Measurements from ENCODE around the gene TTC3.
A peak's percentile ranks its signal among the peaks of the same experiment; 100 is the strongest.

TTC3 gene

DNA sequence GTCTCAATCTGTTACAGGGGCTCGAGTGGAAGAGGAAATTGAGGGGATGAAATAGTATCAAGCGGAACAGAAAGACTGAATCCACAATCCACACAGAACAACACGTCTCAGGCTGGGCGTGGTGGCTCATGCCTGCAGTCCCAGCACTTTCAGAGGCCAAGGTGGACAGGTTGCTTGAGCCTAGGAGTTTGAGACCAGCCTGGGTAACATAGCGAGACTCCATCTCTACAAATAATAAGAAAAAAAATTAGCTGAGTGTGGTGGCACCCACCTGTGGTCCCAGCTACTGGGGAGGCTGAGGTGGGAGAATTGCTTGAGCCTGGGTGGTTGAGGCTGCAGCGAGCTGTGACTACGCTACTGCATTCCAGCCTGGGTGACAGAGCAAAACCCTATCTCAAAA is 168.4 kb downstream of the TTC3 start:
- Histone ChIP-seq H3K4me2 (ENCODE audit: insufficient read depth, low read length, poor library complexity, severe bottlenecking) (no peak overlapping the region), H2AFZ (ENCODE audit: low read length) (no peak overlapping the region), H2BK12ac (ENCODE audit: low read length) (no peak overlapping the region), H4K91ac (ENCODE audit: low read depth, low read length, poor library complexity) (no peak overlapping the region), H2BK120ac (ENCODE audit: low read depth, low read length) (no peak overlapping the region), H3K18ac (ENCODE audit: low read length) (no peak overlapping the region), H3K23ac (ENCODE audit: low read depth, low read length, poor library complexity) (no peak overlapping the region), H2AK5ac (ENCODE audit: low read depth, low read length) (no peak overlapping the region), H3K36me3 (replicated peaks in 1 of 2; ENCODE audit: control insufficient read depth in 2 of 2, insufficient read depth in 2 of 2, low read length in 2 of 2) (peaks cover 2 to 51% of the 10 kb centered on the region in 2 donors), H3K27me3 (ENCODE audit: control insufficient read depth in 3 of 3, insufficient read depth in 3 of 3, low read depth in 1 of 3, low read length in 3 of 3) (no peaks in the 10 kb centered on the region), H3K4me3 (ENCODE audit: low read length in 2 of 2) (no peak overlapping the region), H2BK15ac (ENCODE audit: low read length) (no peak overlapping the region), H3K14ac (ENCODE audit: low read length) (no peak overlapping the region), H3K79me1 (ENCODE audit: low read depth, low read length) (peaks cover 4% of the 10 kb centered on the region), H3K4ac (ENCODE audit: low read length) (no peak overlapping the region), H3K27ac (replicated peaks; ENCODE audit: low read length) (no peak overlapping the region), H2BK5ac (ENCODE audit: low read length) (no peak overlapping the region), H4K8ac (ENCODE audit: low read depth, low read length) (no peak overlapping the region), H3K4me1 (ENCODE audit: control insufficient read depth in 2 of 2, insufficient read depth in 1 of 2, low read depth in 1 of 2, low read length in 2 of 2) (peaks cover 0 to 5% of the 10 kb centered on the region in 2 donors), H3K9me3 (replicated peaks in 1 of 2; ENCODE audit: control insufficient read depth in 2 of 2, insufficient read depth in 1 of 2, low read depth in 1 of 2, low read length in 2 of 2) (no peaks in the 10 kb centered on the region), H3K9ac (ENCODE audit: low read depth, low read length, poor library complexity) (no peak overlapping the region)
- no CpG with 5 or more reads among the region's 7 CpGs for WGBS, 2 donors (ENCODE audit: extremely low coverage in 2 of 2, insufficient read length in 2 of 2, insufficient replicate concordance in 1 of 2)
- no peak for DNase-seq (ENCODE audit: low spot score)

DNA sequence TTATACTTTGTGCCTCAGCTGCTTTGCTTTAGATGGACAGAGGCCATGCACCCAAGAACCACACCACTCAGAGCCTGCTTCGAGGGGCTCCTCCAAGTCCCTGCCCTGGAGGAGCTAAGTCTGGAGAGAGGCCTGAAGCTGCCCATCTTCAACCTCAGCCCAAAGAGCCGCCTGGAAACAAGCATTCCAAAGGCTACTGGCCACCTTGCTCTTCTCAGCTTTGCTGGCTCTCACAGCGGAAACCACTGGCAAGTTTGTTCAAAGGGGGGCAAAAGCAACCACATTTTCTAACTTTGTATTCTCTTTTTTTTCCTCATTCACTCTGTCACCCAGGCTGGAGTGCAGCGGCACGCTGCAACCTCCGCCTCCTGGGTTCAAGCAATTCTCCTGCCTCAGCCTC is 170.9 kb downstream of the TTC3 start:
- Histone ChIP-seq H2BK15ac (ENCODE audit: low read length) (no peak overlapping the region), H4K8ac (ENCODE audit: low read depth, low read length) (no peak overlapping the region), H3K4me2 (ENCODE audit: insufficient read depth, low read length, poor library complexity, severe bottlenecking) (no peak overlapping the region), H2AK5ac (ENCODE audit: low read depth, low read length) (no peak overlapping the region), H2AFZ (ENCODE audit: low read length) (no peak overlapping the region), H2BK5ac (ENCODE audit: low read length) (no peak overlapping the region), H4K91ac (ENCODE audit: low read depth, low read length, poor library complexity) (no peak overlapping the region), H3K79me1 (ENCODE audit: low read depth, low read length) (peaks cover 4% of the 10 kb centered on the region), H3K9me3 (replicated peaks in 1 of 2; ENCODE audit: control insufficient read depth in 2 of 2, insufficient read depth in 1 of 2, low read depth in 1 of 2, low read length in 2 of 2) (no peaks in the 10 kb centered on the region), H3K9ac (ENCODE audit: low read depth, low read length, poor library complexity) (no peak overlapping the region), H3K4me3 (ENCODE audit: low read length in 2 of 2) (no peak overlapping the region), H3K23ac (ENCODE audit: low read depth, low read length, poor library complexity) (no peak overlapping the region), H3K36me3 (replicated peaks in 1 of 2; ENCODE audit: control insufficient read depth in 2 of 2, insufficient read depth in 2 of 2, low read length in 2 of 2) (peaks cover 0 to 26% of the 10 kb centered on the region in 2 donors), H3K27ac (replicated peaks; ENCODE audit: low read length) (no peak overlapping the region), H3K4ac (ENCODE audit: low read length) (no peak overlapping the region), H3K27me3 (ENCODE audit: control insufficient read depth in 3 of 3, insufficient read depth in 3 of 3, low read depth in 1 of 3, low read length in 3 of 3) (no peaks in the 10 kb centered on the region), H3K14ac (ENCODE audit: low read length) (no peak overlapping the region), H3K18ac (ENCODE audit: low read length) (no peak overlapping the region), H2BK120ac (ENCODE audit: low read depth, low read length) (no peak overlapping the region), H3K4me1 (ENCODE audit: control insufficient read depth in 2 of 2, insufficient read depth in 1 of 2, low read depth in 1 of 2, low read length in 2 of 2) (peaks cover 0 to 5% of the 10 kb centered on the region in 2 donors), H2BK12ac (ENCODE audit: low read length) (no peak overlapping the region)
- no peak for DNase-seq (ENCODE audit: low spot score)
- no CpG with 5 or more reads among the region's 6 CpGs for WGBS, 2 donors (ENCODE audit: extremely low coverage in 2 of 2, insufficient read length in 2 of 2, insufficient replicate concordance in 1 of 2)

DNA sequence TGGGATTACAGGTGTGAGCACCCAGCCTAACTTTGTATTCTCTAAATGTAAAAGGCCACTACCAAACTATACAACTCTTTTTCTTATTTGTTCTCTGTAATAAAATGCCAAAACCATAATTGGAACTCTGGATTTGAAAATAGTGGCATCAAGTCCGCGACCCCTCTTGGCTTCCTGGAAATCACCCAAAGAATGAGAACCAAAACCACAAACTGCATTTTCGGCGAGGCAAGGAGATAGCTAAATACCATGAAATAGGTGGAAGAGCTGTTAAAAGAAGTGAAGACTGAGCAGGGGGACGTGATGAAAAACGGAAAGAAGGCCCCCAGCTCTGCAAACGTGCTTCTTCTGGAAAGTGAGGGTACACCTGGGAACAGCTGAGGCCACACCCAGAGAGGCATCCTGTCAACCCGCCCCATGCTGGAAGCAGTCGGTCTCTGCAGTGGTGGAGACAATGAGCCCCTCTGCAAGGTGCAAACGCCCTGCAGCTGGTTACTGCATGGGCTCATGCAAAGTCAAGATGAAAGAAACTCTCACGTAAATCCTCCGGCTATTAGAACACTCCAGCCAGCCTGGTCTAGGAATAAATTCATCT is 171.5 kb downstream of the TTC3 start:
- WGBS, 2 donors (ENCODE audit: extremely low coverage in 2 of 2, insufficient read length in 2 of 2, insufficient replicate concordance in 1 of 2) = no CpG with 5 or more reads among the region's 12 CpGs
- H3K79me1 ChIP-seq (ENCODE audit: low read depth, low read length) = peaks cover 4% of the 10 kb centered on the region
- no peak overlapping the region for H3K4ac ChIP-seq (ENCODE audit: low read length)
- no peak overlapping the region for H3K23ac ChIP-seq (ENCODE audit: low read depth, low read length, poor library complexity)
- H2AFZ ChIP-seq (ENCODE audit: low read length) = no peak overlapping the region
- DNase-seq (ENCODE audit: low spot score) = no peak
- H3K27me3 ChIP-seq (ENCODE audit: control insufficient read depth in 3 of 3, insufficient read depth in 3 of 3, low read depth in 1 of 3, low read length in 3 of 3) = no peaks in the 10 kb centered on the region
- no peak overlapping the region for H3K4me2 ChIP-seq (ENCODE audit: insufficient read depth, low read length, poor library complexity, severe bottlenecking)
- no peak overlapping the region for H3K14ac ChIP-seq (ENCODE audit: low read length)
- no peaks in the 10 kb centered on the region for H3K9me3 ChIP-seq (replicated peaks in 1 of 2; ENCODE audit: control insufficient read depth in 2 of 2, insufficient read depth in 1 of 2, low read depth in 1 of 2, low read length in 2 of 2)
- no peak overlapping the region for H2BK120ac ChIP-seq (ENCODE audit: low read depth, low read length)
- no peak overlapping the region for H3K9ac ChIP-seq (ENCODE audit: low read depth, low read length, poor library complexity)
- peaks cover 0 to 5% of the 10 kb centered on the region in 2 donors for H3K4me1 ChIP-seq (ENCODE audit: control insufficient read depth in 2 of 2, insufficient read depth in 1 of 2, low read depth in 1 of 2, low read length in 2 of 2)
- H3K27ac ChIP-seq (replicated peaks; ENCODE audit: low read length) = no peak overlapping the region
- peaks cover 0 to 20% of the 10 kb centered on the region in 2 donors for H3K36me3 ChIP-seq (replicated peaks in 1 of 2; ENCODE audit: control insufficient read depth in 2 of 2, insufficient read depth in 2 of 2, low read length in 2 of 2)
- H2BK15ac ChIP-seq (ENCODE audit: low read length) = no peak overlapping the region
- no peak overlapping the region for H4K8ac ChIP-seq (ENCODE audit: low read depth, low read length)
- H2BK5ac ChIP-seq (ENCODE audit: low read length) = no peak overlapping the region
- no peak overlapping the region for H2BK12ac ChIP-seq (ENCODE audit: low read length)
- H3K18ac ChIP-seq (ENCODE audit: low read length) = no peak overlapping the region
- H3K4me3 ChIP-seq (ENCODE audit: low read length in 2 of 2) = no peak overlapping the region
- no peak overlapping the region for H2AK5ac ChIP-seq (ENCODE audit: low read depth, low read length)
- H4K91ac ChIP-seq (ENCODE audit: low read depth, low read length, poor library complexity) = no peak overlapping the region

DNA sequence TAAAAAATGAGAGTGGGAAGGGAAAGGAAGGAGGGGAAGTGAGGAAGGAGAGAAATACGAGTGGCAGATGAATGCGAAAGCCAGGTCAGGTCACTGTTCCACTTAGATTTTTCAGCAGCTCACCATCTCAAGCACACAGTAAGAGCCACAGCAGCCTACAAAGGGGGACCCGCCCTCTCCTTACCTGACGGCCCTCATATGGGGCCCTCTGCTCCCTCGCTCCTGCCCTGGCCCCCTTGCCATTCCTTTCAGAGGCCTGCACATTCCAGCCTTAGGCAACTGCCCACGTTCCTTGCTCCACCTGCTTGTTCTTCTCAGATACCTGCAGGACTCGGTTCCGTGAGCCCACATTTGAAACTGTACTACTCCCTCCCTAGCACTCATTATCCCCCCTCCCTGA is 172.1 kb downstream of the TTC3 start:
- no CpG with 5 or more reads among the region's 8 CpGs for WGBS, 2 donors (ENCODE audit: extremely low coverage in 2 of 2, insufficient read length in 2 of 2, insufficient replicate concordance in 1 of 2)
- H3K36me3 ChIP-seq (replicated peaks in 1 of 2; ENCODE audit: control insufficient read depth in 2 of 2, insufficient read depth in 2 of 2, low read length in 2 of 2) = peaks cover 0 to 14% of the 10 kb centered on the region in 2 donors
- H3K9me3 ChIP-seq (replicated peaks in 1 of 2; ENCODE audit: control insufficient read depth in 2 of 2, insufficient read depth in 1 of 2, low read depth in 1 of 2, low read length in 2 of 2) = no peaks in the 10 kb centered on the region
- H2BK5ac ChIP-seq (ENCODE audit: low read length) = no peak overlapping the region
- peaks cover 0 to 5% of the 10 kb centered on the region in 2 donors for H3K4me1 ChIP-seq (ENCODE audit: control insufficient read depth in 2 of 2, insufficient read depth in 1 of 2, low read depth in 1 of 2, low read length in 2 of 2)
- H3K27ac ChIP-seq (replicated peaks; ENCODE audit: low read length) = no peak overlapping the region
- H2AK5ac ChIP-seq (ENCODE audit: low read depth, low read length) = no peak overlapping the region
- H2BK120ac ChIP-seq (ENCODE audit: low read depth, low read length) = no peak overlapping the region
- no peak overlapping the region for H3K4ac ChIP-seq (ENCODE audit: low read length)
- no peak overlapping the region for H2AFZ ChIP-seq (ENCODE audit: low read length)
- H3K23ac ChIP-seq (ENCODE audit: low read depth, low read length, poor library complexity) = no peak overlapping the region
- H3K4me2 ChIP-seq (ENCODE audit: insufficient read depth, low read length, poor library complexity, severe bottlenecking) = no peak overlapping the region
- DNase-seq (ENCODE audit: low spot score) = no peak
- no peak overlapping the region for H2BK12ac ChIP-seq (ENCODE audit: low read length)
- H4K91ac ChIP-seq (ENCODE audit: low read depth, low read length, poor library complexity) = no peak overlapping the region
- H2BK15ac ChIP-seq (ENCODE audit: low read length) = no peak overlapping the region
- no peak overlapping the region for H3K4me3 ChIP-seq (ENCODE audit: low read length in 2 of 2)
- peaks cover 4% of the 10 kb centered on the region for H3K79me1 ChIP-seq (ENCODE audit: low read depth, low read length)
- no peak overlapping the region for H4K8ac ChIP-seq (ENCODE audit: low read depth, low read length)
- no peak overlapping the region for H3K14ac ChIP-seq (ENCODE audit: low read length)
- peak overlapping the region; percentile 41 for H3K18ac ChIP-seq (ENCODE audit: low read length)
- H3K9ac ChIP-seq (ENCODE audit: low read depth, low read length, poor library complexity) = no peak overlapping the region
- no peaks in the 10 kb centered on the region for H3K27me3 ChIP-seq (ENCODE audit: control insufficient read depth in 3 of 3, insufficient read depth in 3 of 3, low read depth in 1 of 3, low read length in 3 of 3)

Data from neuronal stem cell (in vitro differentiated cells).